T-cell (primary cell): ENCODE data around the gene EEIG1. TPM values are rescaled to one million over a fixed set of nuclear protein-coding genes. Genes with fewer than 3 reads are reported as not detected.

Source experiments
- ATAC-seq, 4 experiments: fragments of 200-7000 bp in 3 of 4; fragments of 150-1000 bp in 1 of 4; cut with Tn5 transposase; replicated peaks in 1 of 4; 1 replicate in 3 of 4; 2 replicates in 1 of 4; pipeline ENCODE4 v1.10.0; 2021; ENCODE audit warnings: moderate library complexity in 3 of 4, mild to moderate bottlenecking in 2 of 4, moderate number of reproducible peaks in 1 of 4
- CTCF ChIA-PET, 2 donors: fragments of 300-600 bp; sonication (Branson Sonifier 250); formaldehyde crosslinking; loops; one replicate each; lab custom pipeline; 2022; ENCODE audit warnings: antibody characterized with exemption in 2 of 2; lab: Charles Lee
- POLR2A ChIA-PET, 2 donors: fragments of 300-600 bp; sonication (Branson Sonifier 250); formaldehyde crosslinking; loops; one replicate each; lab custom pipeline; 2022; ENCODE audit warnings: antibody characterized with exemption in 2 of 2; lab: Charles Lee
- DNase-seq, 35 experiments: peaks; one replicate each; pipeline versions ENCODE4 v3.0.0 to v3.0.0-alpha.2; 2013 to 2023
- H3K27ac ChIP-seq: one replicate; pipeline ENCODE4 v1.5.1; 2013; ENCODE audit warnings: low read length
- H3K27me3 ChIP-seq, 2 experiments: replicated peaks in 1 of 2; 1 replicate in 1 of 2; 2 replicates in 1 of 2; pipeline versions ENCODE4 v1.6.1 to v1.7.0; 2013; ENCODE audit warnings: low read length in 1 of 2, mixed read lengths in 1 of 2; ENCODE audit not compliant: control insufficient read depth in 2 of 2, insufficient read depth in 2 of 2; ENCODE audit errors: extremely low read depth in 1 of 2
- H3K36me3 ChIP-seq, 2 donors: 1 replicate in 1 of 2; 2 replicates in 1 of 2; pipeline versions ENCODE4 v1.6.1 to v1.7.0; 2013; ENCODE audit warnings: low read length in 1 of 2; ENCODE audit not compliant: control insufficient read depth in 2 of 2, insufficient read depth in 1 of 2; ENCODE audit errors: extremely low read depth in 1 of 2
- H3K4me1 ChIP-seq, 2 experiments: 1 replicate in 1 of 2; 2 replicates in 1 of 2; pipeline versions ENCODE4 v1.6.1 to v1.7.0; 2013; ENCODE audit warnings: low read length in 2 of 2, mixed read lengths in 1 of 2; ENCODE audit not compliant: insufficient read depth in 2 of 2, control insufficient read depth in 1 of 2; ENCODE audit errors: extremely low read depth in 1 of 2
- H3K4me3 ChIP-seq, 2 donors: 1 replicate in 1 of 2; 2 replicates in 1 of 2; pipeline versions ENCODE4 v1.5.1 to v1.7.0; 2013; ENCODE audit warnings: mild to moderate bottlenecking in 2 of 2, low read length in 1 of 2, moderate library complexity in 1 of 2; ENCODE audit not compliant: control insufficient read depth in 1 of 2; ENCODE audit errors: extremely low read depth in 1 of 2
- H3K9me3 ChIP-seq: 2 replicates; pipeline ENCODE4 v1.7.0; 2013
- H3K27ac Mint-ChIP-seq, 2 donors: one replicate each; pipeline ENCODE4 v1.8.0; 2020 to 2021; ENCODE audit warnings: mild to moderate bottlenecking in 2 of 2, mixed read lengths in 2 of 2
- H3K27me3 Mint-ChIP-seq, 2 donors: one replicate each; pipeline ENCODE4 v1.8.0; 2021 to 2022; ENCODE audit warnings: mixed read lengths in 2 of 2
- H3K36me3 Mint-ChIP-seq: one replicate; pipeline ENCODE4 v1.8.0; 2021; ENCODE audit warnings: mixed read lengths
- H3K4me1 Mint-ChIP-seq, 3 donors: one replicate each; pipeline ENCODE4 v1.8.0; 2020 to 2022; ENCODE audit warnings: mixed read lengths in 3 of 3, mild to moderate bottlenecking in 1 of 3
- H3K4me3 Mint-ChIP-seq, 3 donors: one replicate each; pipeline ENCODE4 v1.8.0; 2020 to 2022; ENCODE audit warnings: mild to moderate bottlenecking in 3 of 3, mixed read lengths in 3 of 3, moderate library complexity in 3 of 3
- H3K9me3 Mint-ChIP-seq, 3 donors: one replicate each; pipeline ENCODE4 v1.8.0; 2020 to 2022; ENCODE audit warnings: mixed read lengths in 3 of 3
- WGBS: methylation state at CpG from one replicate; pipeline ENCODE4 v1.1.5; 2013; ENCODE audit warnings: missing lambda C conversion rate; ENCODE audit not compliant: insufficient coverage; 5-methylcytosine and 5-hydroxymethylcytosine counted together
- total RNA-seq, 35 experiments: library from RNA in 6 of 35; stranded (reverse) in 6 of 35; fragments of 120-200 nt in 1 of 35; gene quantifications; one replicate each; pipeline versions ENCODE4 v1.2.1 to v1.2.4 and lab custom pipeline; 2013 to 2026

EEIG1 gene
- total RNA-seq, 5 donors from 2014 or later (not counting 1 experiment from before 2014, with no cell fraction given), result 351 to 746 (median 698) TPM

GRCh38 chr9:128011071-128011817 lies 30.5 kb upstream of the EEIG1 start:
- no peak overlapping the region for H3K27ac ChIP-seq

GRCh38 chr9:128009639-128010038 lies 28.9 kb upstream of the EEIG1 start:
- ChIA-PET CTCF (no interaction called here), POLR2A (no interaction called here)
- Mint-ChIP-seq H3K36me3 (peaks cover 3% of the 10 kb centered on the region), H3K4me1 (peaks cover 60 to 70% (median 61%) of the 10 kb centered on the region in 3 donors), H3K27me3 (no peaks in the 10 kb centered on the region), H3K4me3 (peak overlapping the region in 2 of 3 donors; percentile 56 to 85), H3K9me3 (peaks cover 3 to 4% (median 3%) of the 10 kb centered on the region in 3 donors), H3K27ac (peak overlapping the region; percentile 95 to 97)
- Histone ChIP-seq H3K9me3 (no peaks in the 10 kb centered on the region), H3K27me3 (no peaks in the 10 kb centered on the region), H3K4me1 (peaks cover 43 to 74% of the 10 kb centered on the region in 2 experiments), H3K27ac (peak overlapping the region; percentile 83), H3K4me3 (no peak overlapping the region), H3K36me3 (no peaks in the 10 kb centered on the region)
- DNase-seq (no peak), ATAC-seq (no peak)
- 83% methylated on average over 6 of the region's 9 CpGs for WGBS

More at GRCh38 chr9:128011071-128011817, 30.5 kb upstream of the EEIG1 start:
- peaks cover 3 to 4% (median 3%) of the 10 kb centered on the region in 3 donors for H3K9me3 Mint-ChIP-seq
- H3K4me3 Mint-ChIP-seq, result no peak overlapping the region
- DNase-seq (no peak), ATAC-seq (no peak)
- H3K27me3 Mint-ChIP-seq, result no peaks in the 10 kb centered on the region
- H3K4me1 ChIP-seq, result peaks cover 33 to 61% of the 10 kb centered on the region in 2 experiments
- peaks cover 3% of the 10 kb centered on the region for H3K36me3 Mint-ChIP-seq
- ChIA-PET CTCF (no interaction called here), POLR2A (no interaction called here)
- peaks cover 54 to 61% (median 54%) of the 10 kb centered on the region in 3 donors for H3K4me1 Mint-ChIP-seq
- no peaks in the 10 kb centered on the region for H3K27me3 ChIP-seq
- H3K27ac Mint-ChIP-seq, result peak overlapping the region; percentile 78 to 83
- no peak overlapping the region for H3K4me3 ChIP-seq
- 46% methylated on average over 9 of the region's 12 CpGs for WGBS
- H3K9me3 ChIP-seq, result no peaks in the 10 kb centered on the region
- H3K36me3 ChIP-seq, result no peaks in the 10 kb centered on the region

GRCh38 chr9:128008171-128008570 lies 27.4 kb upstream of the EEIG1 start:
- no peaks in the 10 kb centered on the region for H3K9me3 ChIP-seq
- peaks cover 3 to 4% (median 3%) of the 10 kb centered on the region in 3 donors for H3K9me3 Mint-ChIP-seq
- peaks cover 3% of the 10 kb centered on the region for H3K36me3 Mint-ChIP-seq
- H3K4me1 Mint-ChIP-seq, result peaks cover 65 to 81% (median 66%) of the 10 kb centered on the region in 3 donors
- no peak for DNase-seq
- H3K27me3 Mint-ChIP-seq, result no peaks in the 10 kb centered on the region
- ChIA-PET CTCF (interaction anchor here in 1 of 2 donors (0.8 to 2.1 kb wide), 4 partner anchors 18 to 65 kb away, joined by 3 to 8 read pairs (median 4); no protein-coding TSS in a partner anchor), POLR2A (interaction anchor here in 1 of 2 donors (1.3 kb wide), 1 partner anchor 14 kb away, joined by 7 read pairs; no protein-coding TSS in a partner anchor)
- peak overlapping the region; percentile 75 to 85 (median 78) for H3K4me3 Mint-ChIP-seq
- no peaks in the 10 kb centered on the region for H3K27me3 ChIP-seq
- H3K4me1 ChIP-seq, result peaks cover 41 to 89% of the 10 kb centered on the region in 2 experiments
- H3K36me3 ChIP-seq, result no peaks in the 10 kb centered on the region
- H3K27ac ChIP-seq, result peak overlapping the region; percentile 83
- peak overlapping the region; percentile 95 to 97 for H3K27ac Mint-ChIP-seq
- ATAC-seq, result peak in 1 of 4 experiments; percentile 1
- H3K4me3 ChIP-seq, result peak overlapping the region in 1 of 2 donors; percentile 28
- WGBS, result 49% methylated on average over 3 of the region's 5 CpGs

- peaks cover 41 to 94% of the 10 kb centered on the region in 2 experiments for H3K4me1 ChIP-seq
- CTCF ChIA-PET, result interaction anchor here (0.6 to 2.1 kb wide), 7 partner anchors 11 to 65 kb away, joined by 3 to 8 read pairs (median 4); no protein-coding TSS in a partner anchor
- WGBS, result 0% methylated on average over 4 of the region's 10 CpGs
Measured at GRCh38 chr9:128007566-128008138, 26.9 kb upstream of the EEIG1 start.

GRCh38 chr9:128006332-128006996 lies 25.7 kb upstream of the EEIG1 start:
- Mint-ChIP-seq H3K4me3 (peak overlapping the region; percentile 44 to 85 (median 56)), H3K27me3 (no peaks in the 10 kb centered on the region), H3K4me1 (peaks cover 63 to 79% (median 67%) of the 10 kb centered on the region in 3 donors), H3K27ac (peak overlapping the region; percentile 94 to 95), H3K9me3 (peaks cover 3 to 4% (median 3%) of the 10 kb centered on the region in 3 donors), H3K36me3 (peaks cover 3% of the 10 kb centered on the region)
- ChIA-PET POLR2A (interaction anchor here (0.5 to 1.2 kb wide), 5 partner anchors 17 to 37 kb away, joined by 3 to 6 read pairs (median 3); no protein-coding TSS in a partner anchor), CTCF (interaction anchor here (0.6 to 2.1 kb wide), 5 partner anchors 7 to 256 kb away, joined by 3 to 8 read pairs (median 4); no protein-coding TSS in a partner anchor)
- ATAC-seq, result no peak
- no peaks in the 10 kb centered on the region for H3K36me3 ChIP-seq
- no peak for DNase-seq
- H3K4me1 ChIP-seq, result peaks cover 41 to 92% of the 10 kb centered on the region in 2 experiments
- H3K27ac ChIP-seq, result peak overlapping the region; percentile 83
- no peaks in the 10 kb centered on the region for H3K9me3 ChIP-seq
- no peaks in the 10 kb centered on the region for H3K27me3 ChIP-seq
- H3K4me3 ChIP-seq, result no peak overlapping the region
- WGBS, result 61% methylated on average over 2 of the region's 11 CpGs

More at GRCh38 chr9:128007566-128008138, 26.9 kb upstream of the EEIG1 start:
- H3K4me1 Mint-ChIP-seq, result peaks cover 69 to 83% (median 71%) of the 10 kb centered on the region in 3 donors
- peaks cover 3% of the 10 kb centered on the region for H3K36me3 Mint-ChIP-seq
- Histone ChIP-seq H3K9me3 (no peaks in the 10 kb centered on the region), H3K27me3 (no peaks in the 10 kb centered on the region), H3K4me3 (peak overlapping the region; percentile 18 to 28), H3K36me3 (no peaks in the 10 kb centered on the region), H3K27ac (peak overlapping the region; percentile 83)
- DNase-seq (peak; percentile 79 to 97 (median 93)), ATAC-seq (peak; percentile 90 to 92 (median 91))
- peak overlapping the region; percentile 75 to 85 (median 78) for H3K4me3 Mint-ChIP-seq
- peak overlapping the region; percentile 95 to 97 for H3K27ac Mint-ChIP-seq
- peaks cover 3 to 4% (median 3%) of the 10 kb centered on the region in 3 donors for H3K9me3 Mint-ChIP-seq
- no peaks in the 10 kb centered on the region for H3K27me3 Mint-ChIP-seq
- POLR2A ChIA-PET, result interaction anchor here in 1 of 2 donors (0.9 to 1.3 kb wide), 3 partner anchors 15 to 33 kb away, joined by 3 to 7 read pairs (median 3); no protein-coding TSS in a partner anchor
